K562 treated with DMSO at 1 percent for 4 hours (cell line): Measurements from ENCODE around the gene HDDC2. TPM values are rescaled to one million over a fixed set of nuclear protein-coding genes. Genes with fewer than 3 reads are reported as not detected.

Experiments
- total RNA-seq: library from RNA; unstranded; fragments of 300-600 nt; gene quantifications from 2 replicates; pipeline ENCODE4 v1.2.3, GENCODE V29; 2022; ENCODE audit not compliant: insufficient read depth

Gene HDDC2
- 139 and 160 TPM in 2 replicates for total RNA-seq

GRCh38 chr6:125301435-125302391 lies at the start of gene HDDC2:
Gene HDDC2 (minus strand): TSS chr6:125301967. CDS start chr6:125301932, 35 bp downstream.

Other genes starting within 250 kb of the HDDC2 start
- 104 and 106 TPM in 2 replicates for gene TPD52L1, start 148.2 kb downstream of the HDDC2 start, total RNA-seq